Right atrium auricular region (tissue), 2 donors: ENCODE data around the gene IL21. TPM values are rescaled to one million over a fixed set of nuclear protein-coding genes. Genes with fewer than 3 reads are reported as not detected.
"Not testable (repeated sequence)": the region's sequence is repeated elsewhere in the genome, so short reads cannot be mapped to it uniquely, and the experiment has no call there.

Experiments used
- DNase-seq: peaks from one replicate; pipeline ENCODE4 v3.0.0-alpha.2; 2019; ENCODE audit warnings: low spot score
- H3K27ac ChIP-seq, 2 donors: fragments of 200-600 bp; sonication (generic); 1 replicate in 1 of 2; 2 replicates in 1 of 2; pipeline ENCODE4 v1.5.1; 2016 to 2019
- H3K27me3 ChIP-seq, 2 donors: fragments of 200-600 bp; sonication (generic); one replicate each; pipeline versions ENCODE4 v1.5.1 to v1.6.0; 2017 to 2019
- H3K36me3 ChIP-seq: fragments of 200-600 bp; sonication (generic); one replicate; pipeline ENCODE4 v1.5.1; 2016
- H3K4me1 ChIP-seq, 2 donors: fragments of 200-600 bp; sonication (generic); one replicate each; pipeline versions ENCODE4 v1.5.1 to v1.6.0; 2017 to 2019
- H3K4me3 ChIP-seq, 2 donors: fragments of 200-600 bp; sonication (generic); 1 replicate in 1 of 2; 2 replicates in 1 of 2; pipeline ENCODE4 v1.5.1; 2017 to 2019; ENCODE audit warnings: mild to moderate bottlenecking in 1 of 2, moderate library complexity in 1 of 2
- H3K9me3 ChIP-seq, 2 donors: fragments of 200-600 bp; sonication (generic); one replicate each; pipeline ENCODE4 v1.5.1; 2019
- total RNA-seq, 2 donors: library from RNA; depleted of rRNA; stranded (reverse); fragments of >200 nt; gene quantifications; one replicate each; pipeline ENCODE4 v1.1.0, GENCODE V29; 2016
- TF ChIP-seq, protein P1 (sequence below), 2 donors: fragments of 200-600 bp; sonication (generic); IDR thresholded peaks; one replicate each; pipeline ENCODE4 v1.5.1; 2019; ENCODE audit warnings: antibody characterized with exemption in 2 of 2

The IL21 gene
- total RNA-seq, 2 donors from 2014 or later: not detected

DNA sequence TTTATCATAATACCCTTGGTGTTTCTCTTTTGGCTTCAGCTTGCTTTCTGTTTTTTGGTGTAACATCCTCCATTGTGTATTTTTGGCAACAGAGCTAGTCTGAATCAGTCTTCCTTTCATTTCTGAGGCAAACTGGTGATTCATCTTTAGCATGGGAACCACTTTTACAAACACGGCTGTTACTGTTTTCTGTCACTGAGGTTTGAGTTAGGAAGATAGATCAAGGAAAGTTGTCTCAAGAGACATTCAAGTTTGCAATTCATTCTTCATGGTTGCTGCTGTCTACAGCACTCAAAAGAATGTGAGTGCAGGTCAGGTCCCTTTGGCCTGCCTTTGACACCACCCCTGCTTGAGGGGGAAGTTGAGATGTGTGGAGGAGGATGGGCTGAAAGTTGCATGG lies 36.3 kb downstream of the IL21 start:
- Histone ChIP-seq H3K4me1 (no peaks in the 10 kb centered on the region), H3K4me3 (no peak overlapping the region), H3K27ac (no peak overlapping the region), H3K36me3 (no peaks in the 10 kb centered on the region), H3K9me3 (no peaks in the 10 kb centered on the region), H3K27me3 (no peaks in the 10 kb centered on the region)
- DNase-seq: no peak
- TF ChIP-seq, protein P1, sequence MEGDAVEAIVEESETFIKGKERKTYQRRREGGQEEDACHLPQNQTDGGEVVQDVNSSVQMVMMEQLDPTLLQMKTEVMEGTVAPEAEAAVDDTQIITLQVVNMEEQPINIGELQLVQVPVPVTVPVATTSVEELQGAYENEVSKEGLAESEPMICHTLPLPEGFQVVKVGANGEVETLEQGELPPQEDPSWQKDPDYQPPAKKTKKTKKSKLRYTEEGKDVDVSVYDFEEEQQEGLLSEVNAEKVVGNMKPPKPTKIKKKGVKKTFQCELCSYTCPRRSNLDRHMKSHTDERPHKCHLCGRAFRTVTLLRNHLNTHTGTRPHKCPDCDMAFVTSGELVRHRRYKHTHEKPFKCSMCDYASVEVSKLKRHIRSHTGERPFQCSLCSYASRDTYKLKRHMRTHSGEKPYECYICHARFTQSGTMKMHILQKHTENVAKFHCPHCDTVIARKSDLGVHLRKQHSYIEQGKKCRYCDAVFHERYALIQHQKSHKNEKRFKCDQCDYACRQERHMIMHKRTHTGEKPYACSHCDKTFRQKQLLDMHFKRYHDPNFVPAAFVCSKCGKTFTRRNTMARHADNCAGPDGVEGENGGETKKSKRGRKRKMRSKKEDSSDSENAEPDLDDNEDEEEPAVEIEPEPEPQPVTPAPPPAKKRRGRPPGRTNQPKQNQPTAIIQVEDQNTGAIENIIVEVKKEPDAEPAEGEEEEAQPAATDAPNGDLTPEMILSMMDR (IDR thresholded peaks at IDR 0.05): no peak

- H3K27ac ChIP-seq: no peak overlapping the region
- H3K27me3 ChIP-seq: no peaks in the 10 kb centered on the region
- TF ChIP-seq, protein P1 (IDR thresholded peaks at IDR 0.05): no peak
- no peak for DNase-seq
- H3K36me3 ChIP-seq: no peaks in the 10 kb centered on the region
- H3K4me1 ChIP-seq: no peaks in the 10 kb centered on the region
- H3K4me3 ChIP-seq: no peak overlapping the region
- no peaks in the 10 kb centered on the region for H3K9me3 ChIP-seq
These were observed 37.0 kb downstream of the IL21 start for GRCh38 chr4:122583906-122584305.

DNA sequence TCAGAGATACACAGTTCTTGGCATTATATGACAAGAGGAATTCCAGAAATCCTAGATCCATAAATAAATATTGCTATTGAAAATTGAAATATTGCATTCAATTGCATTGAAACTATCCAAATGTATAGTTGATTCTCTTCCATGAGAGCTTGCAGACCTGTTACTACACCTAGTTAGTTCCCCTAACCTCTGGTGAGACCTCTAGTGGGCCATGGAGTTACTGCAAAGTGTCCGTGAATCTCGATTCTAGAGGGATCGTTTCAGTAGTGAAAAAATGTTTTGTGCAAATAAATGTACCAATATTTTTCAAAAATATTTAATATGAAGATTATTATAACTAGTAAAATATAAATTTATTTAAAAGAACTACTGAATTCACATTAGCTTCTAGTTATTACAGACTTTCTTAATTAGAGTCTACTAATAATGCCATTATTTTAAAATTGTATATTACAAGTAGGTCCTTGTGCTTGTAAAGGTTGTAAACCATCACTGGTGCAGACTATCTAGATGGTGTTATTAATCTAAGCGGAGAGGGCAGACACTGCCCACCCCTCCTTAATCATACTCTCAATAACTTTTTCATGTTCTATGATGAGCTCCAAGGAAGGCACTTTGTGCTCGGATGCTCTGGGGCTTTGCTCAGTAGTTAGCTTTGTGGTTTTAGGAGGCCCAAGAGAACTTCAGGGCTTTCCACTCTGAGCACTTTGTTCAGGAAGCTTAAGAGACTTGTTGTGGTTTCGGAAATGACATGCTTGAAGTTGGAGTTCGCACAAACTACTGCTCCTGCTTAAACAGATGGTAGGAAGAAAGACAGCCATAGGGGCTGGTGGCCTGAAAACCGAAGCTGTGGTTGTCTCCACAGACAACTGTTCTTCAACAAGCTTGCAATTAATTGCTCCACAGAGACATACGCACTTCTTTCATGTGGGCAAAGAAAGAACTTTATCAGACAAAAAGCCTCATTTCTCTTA lies 42.8 kb downstream of the IL21 start:
- Histone ChIP-seq H3K27ac (no peak overlapping the region), H3K4me3 (no peak overlapping the region), H3K9me3 (no peaks in the 10 kb centered on the region), H3K27me3 (no peaks in the 10 kb centered on the region), H3K4me1 (no peaks in the 10 kb centered on the region), H3K36me3 (no peaks in the 10 kb centered on the region)
- DNase-seq: no peak
- TF ChIP-seq, protein P1 (IDR thresholded peaks at IDR 0.05): peak; percentile 37 to 73

GRCh38 chr4:122577189-122577553 lies 43.7 kb downstream of the IL21 start:
- Histone ChIP-seq H3K27me3 (no peaks in the 10 kb centered on the region), H3K27ac (no peak overlapping the region), H3K36me3 (no peaks in the 10 kb centered on the region), H3K9me3 (no peaks in the 10 kb centered on the region), H3K4me1 (no peaks in the 10 kb centered on the region), H3K4me3 (no peak overlapping the region)
- TF ChIP-seq, protein P1 (IDR thresholded peaks at IDR 0.05): no peak
- no peak for DNase-seq

- H3K4me3 ChIP-seq: no peak overlapping the region
- DNase-seq: no peak
- H3K27ac ChIP-seq: no peak overlapping the region
- H3K36me3 ChIP-seq: no peaks in the 10 kb centered on the region
- no peaks in the 10 kb centered on the region for H3K27me3 ChIP-seq
- H3K4me1 ChIP-seq: no peaks in the 10 kb centered on the region
- H3K9me3 ChIP-seq: no peaks in the 10 kb centered on the region
- TF ChIP-seq, protein P1 (IDR thresholded peaks at IDR 0.05): peak in 1 of 2 donors; percentile 48
These were observed 44.3 kb downstream of the IL21 start for GRCh38 chr4:122576261-122577188.

DNA sequence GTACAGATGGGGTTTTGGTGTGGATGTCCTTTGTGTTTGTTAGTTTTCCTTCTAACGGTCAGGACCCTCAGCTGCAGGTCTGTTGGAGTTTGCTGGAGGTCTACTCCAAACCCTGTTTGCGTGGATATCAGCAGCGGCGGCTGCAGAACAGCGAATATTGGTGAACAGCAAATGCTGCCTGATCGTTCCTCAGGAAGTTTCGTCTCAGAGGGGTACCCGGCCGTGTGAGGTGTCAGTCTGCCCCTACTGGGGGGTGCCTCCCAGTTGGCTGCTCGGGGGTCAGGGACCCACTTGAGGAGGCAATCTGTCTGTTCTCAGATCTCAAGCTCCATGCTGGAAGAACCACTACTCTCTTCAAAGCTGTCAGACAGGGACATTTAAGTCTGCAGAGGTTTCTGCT lies 46.5 kb downstream of the IL21 start:
- DNase-seq, H3K36me3 ChIP-seq, H3K27ac ChIP-seq, H3K9me3 ChIP-seq, H3K27me3 ChIP-seq, H3K4me1 ChIP-seq, H3K4me3 ChIP-seq: not testable (repeated sequence)
